Measurements from ENCODE around the gene SLC7A1.

GRCh38 chr13:29471551-29471950 lies 123.9 kb downstream of the SLC7A1 start:
- no peak for TF ChIP-seq POLR2A (IDR thresholded peaks at IDR 0.05; ENCODE audit: low read length)
- no peak for TF ChIP-seq GATA1 (IDR thresholded peaks at IDR 0.05; ENCODE audit: low read depth, low read length)
